ENCODE data around the gene STAM.

Gene STAM

DNA sequence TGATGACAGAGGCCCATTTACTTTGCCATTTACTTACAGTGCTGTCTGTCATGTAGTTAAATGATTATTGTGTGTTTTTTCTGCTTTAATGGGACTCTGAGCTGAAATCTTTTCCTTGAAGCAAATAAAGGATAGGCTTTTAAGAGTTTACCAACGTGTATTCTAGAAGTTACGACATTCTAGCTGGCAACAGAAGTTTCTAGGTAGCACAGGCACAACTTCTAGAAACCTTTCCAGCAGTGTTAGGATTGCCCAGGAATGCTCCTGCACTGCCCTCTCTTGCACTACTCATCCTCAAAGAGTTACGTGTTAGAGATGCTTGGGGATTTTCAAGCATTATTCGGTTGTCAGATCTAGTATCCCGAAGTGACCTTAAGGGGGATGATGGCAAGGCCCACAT, 65.5 kb downstream of the STAM start:
- Histone ChIP-seq H3K23ac (ENCODE audit: low read length) (no peak overlapping the region), H3K4me2 (ENCODE audit: low read length) (no peak overlapping the region), H2BK5ac (ENCODE audit: low read length) (no peak overlapping the region), H3K9ac (ENCODE audit: low read length) (no peak overlapping the region), H4K5ac (ENCODE audit: low read length) (no peak overlapping the region), H3K4me3 (ENCODE audit: low read length) (no peak overlapping the region), H2BK15ac (replicated peaks; ENCODE audit: low read depth) (no peak overlapping the region), H2BK120ac (ENCODE audit: low read depth, low read length) (no peak overlapping the region), H3K4ac (ENCODE audit: low read depth, low read length) (no peak overlapping the region), H3K56ac (ENCODE audit: low read length) (no peak overlapping the region), H3K79me2 (ENCODE audit: control insufficient read depth, insufficient read depth, low read length) (no peaks in the 10 kb centered on the region), H4K8ac (ENCODE audit: low read depth, low read length) (no peak overlapping the region), H3K18ac (ENCODE audit: low read length) (no peak overlapping the region), H3K79me1 (ENCODE audit: low read length) (no peaks in the 10 kb centered on the region), H3K27ac (ENCODE audit: low read depth, low read length) (no peak overlapping the region), H2AK5ac (ENCODE audit: low read length) (no peak overlapping the region), H3K4me1 (ENCODE audit: control insufficient read depth, low read depth, low read length) (no peaks in the 10 kb centered on the region), H3K27me3 (ENCODE audit: insufficient read depth, low read length, poor library complexity) (no peaks in the 10 kb centered on the region), H3K36me3 (ENCODE audit: control insufficient read depth, insufficient read depth, low read length) (peaks cover 4% of the 10 kb centered on the region)
- DNase-seq: no peak
- WGBS (ENCODE audit: extremely low coverage, insufficient coverage, low lambda C conversion rate): no CpG with 5 or more reads among the region's 5 CpGs

DNA sequence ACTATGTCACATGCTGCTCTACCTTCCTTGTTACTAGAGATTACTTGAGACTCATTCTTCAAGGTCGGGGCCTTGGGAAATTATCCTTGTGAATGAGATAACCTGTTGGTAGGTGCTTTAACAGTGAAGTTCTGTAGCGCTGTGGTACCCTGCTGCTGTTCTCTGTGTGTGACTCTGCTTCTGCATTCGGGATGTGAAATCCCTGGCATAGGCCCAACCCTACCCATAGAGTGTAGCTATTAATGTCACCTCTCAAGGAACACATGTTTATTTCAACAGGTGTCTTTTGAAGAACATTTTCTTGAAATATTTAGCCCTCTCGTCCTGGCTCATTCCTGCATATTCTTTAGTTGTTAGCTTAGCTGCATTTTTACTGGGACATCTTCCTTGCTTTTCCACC, 66.2 kb downstream of the STAM start:
- DNase-seq: no peak
- no CpG with 5 or more reads among the region's 4 CpGs for WGBS (ENCODE audit: extremely low coverage, insufficient coverage, low lambda C conversion rate)
- Histone ChIP-seq H3K27me3 (ENCODE audit: insufficient read depth, low read length, poor library complexity) (no peaks in the 10 kb centered on the region), H4K5ac (ENCODE audit: low read length) (no peak overlapping the region), H3K4me1 (ENCODE audit: control insufficient read depth, low read depth, low read length) (no peaks in the 10 kb centered on the region), H3K4ac (ENCODE audit: low read depth, low read length) (no peak overlapping the region), H3K27ac (ENCODE audit: low read depth, low read length) (no peak overlapping the region), H3K18ac (ENCODE audit: low read length) (no peak overlapping the region), H3K9ac (ENCODE audit: low read length) (no peak overlapping the region), H3K79me2 (ENCODE audit: control insufficient read depth, insufficient read depth, low read length) (no peaks in the 10 kb centered on the region), H3K4me2 (ENCODE audit: low read length) (no peak overlapping the region), H2BK120ac (ENCODE audit: low read depth, low read length) (no peak overlapping the region), H2BK15ac (replicated peaks; ENCODE audit: low read depth) (no peak overlapping the region), H4K8ac (ENCODE audit: low read depth, low read length) (no peak overlapping the region), H3K36me3 (ENCODE audit: control insufficient read depth, insufficient read depth, low read length) (peaks cover 4% of the 10 kb centered on the region), H3K4me3 (ENCODE audit: low read length) (no peak overlapping the region), H3K79me1 (ENCODE audit: low read length) (no peaks in the 10 kb centered on the region), H3K23ac (ENCODE audit: low read length) (no peak overlapping the region), H2BK5ac (ENCODE audit: low read length) (no peak overlapping the region), H2AK5ac (ENCODE audit: low read length) (no peak overlapping the region), H3K56ac (ENCODE audit: low read length) (no peak overlapping the region)

DNA sequence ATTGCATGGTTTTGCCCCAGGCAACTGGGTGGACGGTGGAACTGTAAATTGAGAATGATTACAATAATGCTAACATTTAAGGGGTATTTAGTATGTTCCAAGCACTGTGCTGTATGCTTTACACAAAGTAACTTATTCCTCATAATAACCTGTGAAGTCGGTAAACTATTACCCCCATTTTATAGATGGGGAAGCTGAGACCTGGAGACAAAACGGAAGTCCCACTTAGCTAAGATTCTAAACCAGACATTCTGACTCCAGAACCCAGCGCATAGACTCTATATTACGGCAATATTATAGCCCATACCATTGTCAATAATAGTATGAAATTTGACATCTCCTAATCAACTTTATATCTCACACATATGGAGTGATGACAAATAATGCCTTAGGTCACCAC, 68.1 kb downstream of the STAM start:
- H3K36me3 ChIP-seq (ENCODE audit: control insufficient read depth, insufficient read depth, low read length): peaks cover 4% of the 10 kb centered on the region

DNA sequence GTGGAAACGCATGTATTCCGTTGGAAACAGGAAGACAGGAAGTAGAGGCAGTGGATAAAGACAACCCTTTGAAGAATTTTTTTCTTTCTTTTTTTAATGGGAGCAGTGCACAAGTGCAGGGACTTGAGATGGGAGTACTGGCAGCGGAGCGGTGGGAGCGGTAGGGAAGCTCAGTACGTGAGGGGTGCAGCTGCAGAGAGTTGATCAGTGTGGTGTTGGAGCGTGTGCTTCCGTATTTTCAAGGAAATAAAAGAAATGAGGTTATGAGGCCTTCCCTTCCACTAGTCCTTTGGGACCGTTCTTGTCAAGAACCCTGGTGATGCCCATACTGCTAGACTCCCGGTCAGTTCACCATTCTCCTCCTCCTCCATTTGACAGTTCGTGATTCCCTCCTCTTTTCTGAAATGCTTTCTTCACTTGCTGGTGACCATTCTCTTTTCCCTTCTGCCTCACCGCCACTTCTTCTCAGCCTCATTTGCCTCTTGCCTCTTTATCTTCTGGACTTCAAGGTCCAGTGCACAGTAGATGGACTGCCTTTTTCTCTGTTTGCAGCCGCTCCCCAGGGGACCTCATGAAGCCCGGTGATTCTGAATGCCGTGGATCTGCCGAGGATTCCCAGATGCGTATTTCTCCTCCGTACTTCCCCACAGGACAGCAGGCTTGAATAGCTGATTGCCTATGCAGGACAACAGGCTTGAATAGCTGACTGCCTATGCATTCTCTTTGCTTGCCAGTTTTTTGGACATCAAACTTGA, 68.9 kb downstream of the STAM start:
- H2BK5ac ChIP-seq (ENCODE audit: low read length): no peak overlapping the region
- H3K18ac ChIP-seq (ENCODE audit: low read length): no peak overlapping the region
- H2BK15ac ChIP-seq (replicated peaks; ENCODE audit: low read depth): no peak overlapping the region
- H3K23ac ChIP-seq (ENCODE audit: low read length): no peak overlapping the region
- no peaks in the 10 kb centered on the region for H3K27me3 ChIP-seq (ENCODE audit: insufficient read depth, low read length, poor library complexity)
- no peak overlapping the region for H3K9ac ChIP-seq (ENCODE audit: low read length)
- no peak overlapping the region for H3K4me3 ChIP-seq (ENCODE audit: low read length)
- H3K36me3 ChIP-seq (ENCODE audit: control insufficient read depth, insufficient read depth, low read length): peaks cover 4% of the 10 kb centered on the region
- no peak overlapping the region for H3K27ac ChIP-seq (ENCODE audit: low read depth, low read length)
- H3K56ac ChIP-seq (ENCODE audit: low read length): no peak overlapping the region
- no peaks in the 10 kb centered on the region for H3K4me1 ChIP-seq (ENCODE audit: control insufficient read depth, low read depth, low read length)
- no peaks in the 10 kb centered on the region for H3K79me1 ChIP-seq (ENCODE audit: low read length)
- H2AK5ac ChIP-seq (ENCODE audit: low read length): no peak overlapping the region
- H4K8ac ChIP-seq (ENCODE audit: low read depth, low read length): no peak overlapping the region
- H3K4me2 ChIP-seq (ENCODE audit: low read length): no peak overlapping the region
- no peak overlapping the region for H2BK120ac ChIP-seq (ENCODE audit: low read depth, low read length)
- H4K5ac ChIP-seq (ENCODE audit: low read length): no peak overlapping the region
- no peaks in the 10 kb centered on the region for H3K79me2 ChIP-seq (ENCODE audit: control insufficient read depth, insufficient read depth, low read length)
- no peak overlapping the region for H3K4ac ChIP-seq (ENCODE audit: low read depth, low read length)
- DNase-seq: no peak
- WGBS (ENCODE audit: extremely low coverage, insufficient coverage, low lambda C conversion rate): no CpG with 5 or more reads among the region's 18 CpGs

More for the DNA sequence above, 68.1 kb downstream of the STAM start:
- no peaks in the 10 kb centered on the region for H3K79me2 ChIP-seq (ENCODE audit: control insufficient read depth, insufficient read depth, low read length)
- H3K79me1 ChIP-seq (ENCODE audit: low read length): no peaks in the 10 kb centered on the region
- H3K23ac ChIP-seq (ENCODE audit: low read length): no peak overlapping the region
- H3K18ac ChIP-seq (ENCODE audit: low read length): no peak overlapping the region
- H3K4ac ChIP-seq (ENCODE audit: low read depth, low read length): no peak overlapping the region
- no peak overlapping the region for H2BK5ac ChIP-seq (ENCODE audit: low read length)
- WGBS (ENCODE audit: extremely low coverage, insufficient coverage, low lambda C conversion rate): no CpG with 5 or more reads among the region's 5 CpGs
- no peak overlapping the region for H3K27ac ChIP-seq (ENCODE audit: low read depth, low read length)
- no peak overlapping the region for H4K8ac ChIP-seq (ENCODE audit: low read depth, low read length)
- H2BK15ac ChIP-seq (replicated peaks; ENCODE audit: low read depth): no peak overlapping the region
- H3K27me3 ChIP-seq (ENCODE audit: insufficient read depth, low read length, poor library complexity): no peaks in the 10 kb centered on the region
- no peak overlapping the region for H4K5ac ChIP-seq (ENCODE audit: low read length)
- no peak overlapping the region for H3K4me3 ChIP-seq (ENCODE audit: low read length)
- no peak for DNase-seq
- H3K9ac ChIP-seq (ENCODE audit: low read length): no peak overlapping the region
- H2BK120ac ChIP-seq (ENCODE audit: low read depth, low read length): no peak overlapping the region
- no peak overlapping the region for H3K56ac ChIP-seq (ENCODE audit: low read length)
- H3K4me1 ChIP-seq (ENCODE audit: control insufficient read depth, low read depth, low read length): no peaks in the 10 kb centered on the region
- no peak overlapping the region for H3K4me2 ChIP-seq (ENCODE audit: low read length)
- H2AK5ac ChIP-seq (ENCODE audit: low read length): no peak overlapping the region

DNA sequence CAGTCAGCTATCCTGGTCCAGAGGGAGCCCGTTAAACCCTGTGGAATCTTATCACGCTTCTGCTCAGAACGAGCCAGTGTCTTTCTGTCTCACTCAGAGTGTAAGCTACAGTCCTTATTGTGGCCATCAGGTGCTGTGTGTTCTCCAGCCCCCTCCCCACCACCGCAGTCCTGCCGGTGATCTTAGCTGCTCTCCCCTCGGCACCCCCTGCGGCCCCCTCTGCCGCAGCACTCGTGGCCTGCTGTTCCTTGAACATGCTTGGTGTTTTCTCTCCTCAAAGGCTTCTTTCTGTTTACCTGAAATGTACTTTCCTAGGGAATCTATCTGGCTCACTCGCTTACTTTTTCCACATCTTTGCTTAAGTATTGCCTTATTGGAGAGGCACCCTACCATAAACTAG, 69.8 kb downstream of the STAM start:
- Histone ChIP-seq H3K4me1 (ENCODE audit: control insufficient read depth, low read depth, low read length) (no peaks in the 10 kb centered on the region), H3K79me2 (ENCODE audit: control insufficient read depth, insufficient read depth, low read length) (no peaks in the 10 kb centered on the region), H3K36me3 (ENCODE audit: control insufficient read depth, insufficient read depth, low read length) (peaks cover 4% of the 10 kb centered on the region)

DNA sequence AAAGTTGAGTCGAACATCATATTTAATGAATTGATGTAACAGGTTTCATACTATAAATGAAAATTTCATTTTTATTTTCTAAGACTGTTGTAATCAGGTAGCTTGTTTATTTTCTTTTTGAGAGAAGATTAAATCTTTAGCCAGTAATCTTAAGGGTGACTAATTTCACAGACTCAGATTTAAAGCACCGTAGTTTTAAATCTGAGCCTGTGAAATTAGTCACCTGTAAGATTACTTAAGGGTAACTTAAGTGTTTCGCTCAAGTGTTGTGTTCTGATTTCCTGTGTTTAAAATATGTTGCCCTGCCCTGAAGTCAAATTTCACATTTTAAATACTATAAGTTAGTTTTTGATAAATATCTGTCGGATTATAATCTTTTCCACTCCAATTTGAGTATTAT, 72.2 kb downstream of the STAM start:
- Histone ChIP-seq H2AK5ac (ENCODE audit: low read length) (no peak overlapping the region), H4K8ac (ENCODE audit: low read depth, low read length) (no peak overlapping the region), H3K27me3 (ENCODE audit: insufficient read depth, low read length, poor library complexity) (no peaks in the 10 kb centered on the region), H3K4ac (ENCODE audit: low read depth, low read length) (no peak overlapping the region), H3K79me2 (ENCODE audit: control insufficient read depth, insufficient read depth, low read length) (no peaks in the 10 kb centered on the region), H3K4me1 (ENCODE audit: control insufficient read depth, low read depth, low read length) (no peaks in the 10 kb centered on the region), H3K18ac (ENCODE audit: low read length) (no peak overlapping the region), H3K4me2 (ENCODE audit: low read length) (no peak overlapping the region), H3K4me3 (ENCODE audit: low read length) (no peak overlapping the region), H3K23ac (ENCODE audit: low read length) (no peak overlapping the region), H3K27ac (ENCODE audit: low read depth, low read length) (no peak overlapping the region), H3K79me1 (ENCODE audit: low read length) (no peaks in the 10 kb centered on the region), H2BK120ac (ENCODE audit: low read depth, low read length) (no peak overlapping the region), H2BK15ac (replicated peaks; ENCODE audit: low read depth) (no peak overlapping the region), H3K36me3 (ENCODE audit: control insufficient read depth, insufficient read depth, low read length) (peaks cover 4% of the 10 kb centered on the region), H3K56ac (ENCODE audit: low read length) (no peak overlapping the region), H2BK5ac (ENCODE audit: low read length) (no peak overlapping the region), H4K5ac (ENCODE audit: low read length) (no peak overlapping the region), H3K9ac (ENCODE audit: low read length) (no peak overlapping the region)
- no peak for DNase-seq
- WGBS (ENCODE audit: extremely low coverage, insufficient coverage, low lambda C conversion rate): no CpG with 5 or more reads among the region's 4 CpGs

More for the DNA sequence above, 69.8 kb downstream of the STAM start:
- Histone ChIP-seq H3K23ac (ENCODE audit: low read length) (no peak overlapping the region), H3K9ac (ENCODE audit: low read length) (no peak overlapping the region), H3K79me1 (ENCODE audit: low read length) (no peaks in the 10 kb centered on the region), H3K18ac (ENCODE audit: low read length) (no peak overlapping the region), H3K4ac (ENCODE audit: low read depth, low read length) (no peak overlapping the region), H2AK5ac (ENCODE audit: low read length) (no peak overlapping the region), H3K4me3 (ENCODE audit: low read length) (no peak overlapping the region), H2BK5ac (ENCODE audit: low read length) (no peak overlapping the region), H4K5ac (ENCODE audit: low read length) (no peak overlapping the region), H3K27ac (ENCODE audit: low read depth, low read length) (no peak overlapping the region), H2BK120ac (ENCODE audit: low read depth, low read length) (no peak overlapping the region), H4K8ac (ENCODE audit: low read depth, low read length) (no peak overlapping the region), H3K56ac (ENCODE audit: low read length) (no peak overlapping the region), H3K4me2 (ENCODE audit: low read length) (no peak overlapping the region), H2BK15ac (replicated peaks; ENCODE audit: low read depth) (no peak overlapping the region), H3K27me3 (ENCODE audit: insufficient read depth, low read length, poor library complexity) (no peaks in the 10 kb centered on the region)
- no CpG with 5 or more reads among the region's 10 CpGs for WGBS (ENCODE audit: extremely low coverage, insufficient coverage, low lambda C conversion rate)
- no peak for DNase-seq

Measured in mesendoderm (in vitro differentiated cells).